ENCODE results near the gene DCTD.

- TF ChIP-seq CTCF (IDR thresholded peaks at IDR 0.05): no peak
- no peak for TF ChIP-seq EP300 (IDR thresholded peaks at IDR 0.05)
Measured at GRCh38 chr4:182906786-182907185, 10.4 kb downstream of the DCTD start.
